Endothelial cell of umbilical vein (primary cell): ENCODE data around the gene CMBL. TPM values are rescaled to one million over a fixed set of nuclear protein-coding genes. Genes with fewer than 3 reads are reported as not detected.

Experiments
- BruUV-seq: library from RNA; stranded (reverse); fragments of 400-500 nt; replicated peaks from 2 replicates; lab custom pipeline; 2021; lab: Mats Ljungman, UMichigan
- CTCF ChIA-PET: fragments of 300-600, 350-600 bp; sonication (Branson Sonifier 250); formaldehyde crosslinking; loops from one replicate; lab custom pipeline; 2021; ENCODE audit warnings: antibody characterized with exemption, inconsistent platforms; lab: Charles Lee
- POLR2A ChIA-PET: fragments of 300-600, 350-600 bp; sonication (Branson Sonifier 250); formaldehyde crosslinking; loops from one replicate; lab custom pipeline; 2021; ENCODE audit warnings: antibody characterized with exemption, inconsistent platforms; lab: Charles Lee
- DNase-seq: peaks from one replicate; pipeline ENCODE4 v3.0.0-alpha.2; 2011; ENCODE audit warnings: low read depth, low spot score
- FAIRE-seq: peaks from 2 replicates; lab custom pipeline; 2011; peaks lifted over from hg19 to GRCh38; lab: Jason Lieb, UNC
- H2AFZ ChIP-seq: 2 replicates; pipeline ENCODE4 v1.6.0; 2012; ENCODE audit warnings: low read depth, low read length, control low read depth, inconsistent platforms
- H3K27ac ChIP-seq: 2 replicates; pipeline ENCODE4 v1.5.1; 2011; ENCODE audit warnings: low read depth, mild to moderate bottlenecking, control low read depth, low read length, moderate library complexity; ENCODE audit not compliant: insufficient read depth
- H3K27me3 ChIP-seq, 2 experiments: 2 replicates each; pipeline versions ENCODE4 v1.6.0 to v1.6.1; 2011; ENCODE audit warnings: low read length in 2 of 2, mixed read lengths in 1 of 2; ENCODE audit not compliant: control insufficient read depth in 2 of 2, insufficient read depth in 2 of 2
- H3K36me3 ChIP-seq, 2 experiments: 2 replicates in 1 of 2; 3 replicates in 1 of 2; pipeline ENCODE4 v1.5.1; 2011; ENCODE audit warnings: low read length in 2 of 2, mild to moderate bottlenecking in 1 of 2, moderate library complexity in 1 of 2; ENCODE audit not compliant: control insufficient read depth in 2 of 2, insufficient read depth in 2 of 2; ENCODE audit errors: extremely low read depth in 1 of 2
- H3K4me1 ChIP-seq: 3 replicates; pipeline ENCODE4 v1.5.1; 2011; ENCODE audit warnings: mild to moderate bottlenecking, low read length; ENCODE audit not compliant: control insufficient read depth, insufficient read depth; ENCODE audit errors: extremely low read depth
- H3K4me2 ChIP-seq: 2 replicates; pipeline ENCODE4 v1.6.1; 2011; ENCODE audit warnings: low read length, control low read depth, mixed read lengths; ENCODE audit not compliant: insufficient read depth
- H3K4me3 ChIP-seq, 3 experiments: fragments of 200-600 bp in 1 of 3; sonication (generic), shearing (Covaris generic) in 1 of 3; replicated peaks in 1 of 3; 2 replicates each; pipeline ENCODE4 v1.5.1; 2011 to 2016; ENCODE audit warnings: control low read depth in 3 of 3, low read length in 3 of 3, mild to moderate bottlenecking in 2 of 3, inconsistent platforms in 1 of 3, low read depth in 1 of 3, moderate library complexity in 1 of 3; ENCODE audit not compliant: insufficient read depth in 1 of 3
- H3K79me2 ChIP-seq: 2 replicates; pipeline ENCODE4 v1.6.0; 2012; ENCODE audit warnings: low read length, inconsistent platforms; ENCODE audit not compliant: control insufficient read depth, insufficient read depth
- H3K9ac ChIP-seq: replicated peaks from 2 replicates; pipeline ENCODE3; 2011; ENCODE audit warnings: low read length, control low read depth; ENCODE audit not compliant: insufficient read depth; ENCODE audit errors: extremely low read depth
- H3K9me1 ChIP-seq: replicated peaks from 3 replicates; pipeline ENCODE4 v1.6.0; 2011; ENCODE audit warnings: mild to moderate bottlenecking, low read length; ENCODE audit not compliant: control insufficient read depth, insufficient read depth; ENCODE audit errors: extremely low read depth
- H3K9me3 ChIP-seq: replicated peaks from 2 replicates; pipeline ENCODE4 v1.5.1; 2012; ENCODE audit warnings: low read length, inconsistent platforms; ENCODE audit not compliant: control insufficient read depth, insufficient read depth
- H4K20me1 ChIP-seq: replicated peaks from 2 replicates; pipeline ENCODE3; 2011; ENCODE audit warnings: mild to moderate bottlenecking, low read length; ENCODE audit not compliant: control insufficient read depth, insufficient read depth; ENCODE audit errors: extremely low read depth
- CTCF ChIP-seq, 2 donors: IDR thresholded peaks; 1 replicate in 1 of 2; 2 replicates in 1 of 2; pipeline ENCODE4 v1.5.1; 2011; ENCODE audit warnings: low read length in 2 of 2, mild to moderate bottlenecking in 2 of 2, moderate library complexity in 2 of 2, control low read depth in 1 of 2, inconsistent platforms in 1 of 2, low read depth in 1 of 2; ENCODE audit not compliant: insufficient read depth in 1 of 2; ENCODE audit errors: extremely low read depth in 1 of 2
- EZH2 ChIP-seq: IDR thresholded peaks from 2 replicates; pipeline ENCODE4 v1.6.1; 2012; ENCODE audit warnings: borderline replicate concordance, low read depth, mild to moderate bottlenecking, moderate library complexity, low read length, inconsistent platforms; ENCODE audit not compliant: severe bottlenecking
- FOS ChIP-seq: IDR thresholded peaks from 2 replicates; pipeline ENCODE4 v1.6.1; 2011; ENCODE audit warnings: mild to moderate bottlenecking, low read length, moderate library complexity, borderline replicate concordance; ENCODE audit not compliant: insufficient read depth
- GATA2 ChIP-seq: IDR thresholded peaks from 2 replicates; pipeline ENCODE4 v1.7.0; 2011; ENCODE audit warnings: low read depth, mild to moderate bottlenecking, moderate library complexity, mixed read lengths, low read length; ENCODE audit not compliant: insufficient read length, insufficient read depth
- JUN ChIP-seq: IDR thresholded peaks from 2 replicates; pipeline ENCODE4 v1.6.1; 2011; ENCODE audit warnings: borderline replicate concordance, low read depth; ENCODE audit not compliant: insufficient read length, insufficient read depth
- MAX ChIP-seq: IDR thresholded peaks from 2 replicates; pipeline ENCODE4 v1.6.1; 2011; ENCODE audit not compliant: insufficient read depth, insufficient read length
- MYC ChIP-seq: IDR thresholded peaks from one replicate; pipeline ENCODE4 v1.6.1; 2011; ENCODE audit warnings: mild to moderate bottlenecking, low read depth, low read length
- POLR2A ChIP-seq: IDR thresholded peaks from 2 replicates; pipeline ENCODE4 v1.6.1; 2012; ENCODE audit warnings: low read depth, mild to moderate bottlenecking, control low read depth, low read length
- POLR2AphosphoS5 ChIP-seq: IDR thresholded peaks from 2 replicates; pipeline ENCODE4 v1.6.1; 2012; ENCODE audit warnings: low read depth, mild to moderate bottlenecking, control low read depth, low read length, moderate library complexity; ENCODE audit not compliant: insufficient read depth
- dilution Hi-C: fragments of 300-500 bp; cut with MboI; formaldehyde crosslinking; loops from one replicate; pipeline ENCODE4 v1.15.0; 2019; ENCODE audit warnings: low sequenced_read_pairs; ENCODE audit not compliant: extremely low pct_ligation_motif_present
- intact Hi-C: fragments of 100-400 bp; cut with micrococcal nuclease; formaldehyde crosslinking; loops from one replicate; pipeline ENCODE4 v1.10.0; 2022
- polyA plus RNA-seq, 4 experiments: library from polyadenylated mRNA; depleted of rRNA in 3 of 4; stranded (reverse) in 3 of 4; unstranded in 1 of 4; fragments of >200 nt; gene quantifications; 2 replicates each; pipeline versions ENCODE4 v1.2.1 to v1.2.3, GENCODE V29; 2011 to 2012; ENCODE audit warnings: missing spikeins in 1 of 4
- total RNA-seq: library from RNA; stranded (reverse); gene quantifications from 2 replicates; pipeline ENCODE4 v1.2.3, GENCODE V29; 2021

The CMBL gene
- total and polyA plus RNA-seq, 2 donors (not counting 3 experiments of a cell fraction or from before 2014, with no cell fraction given) = 15.9 to 19.8 TPM

- Histone ChIP-seq H3K79me2 (no peaks in the 10 kb centered on the region), H3K27me3 (peaks cover 0 to 3% of the 10 kb centered on the region in 2 experiments), H3K4me1 (no peaks in the 10 kb centered on the region), H3K9me1 (no peaks in the 10 kb centered on the region), H3K36me3 (no peaks in the 10 kb centered on the region), H3K9me3 (no peaks in the 10 kb centered on the region), H4K20me1 (no peaks in the 10 kb centered on the region), H3K9ac (no peak overlapping the region), H3K4me3 (no peak overlapping the region), H3K27ac (no peak overlapping the region), H2AFZ (no peak overlapping the region), H3K4me2 (no peak overlapping the region)
- no peak for TF ChIP-seq POLR2AphosphoS5
- no peak for TF ChIP-seq POLR2A
- no peak for TF ChIP-seq EZH2
- TF ChIP-seq GATA2 = no peak
- no peak for TF ChIP-seq FOS
- no peak for TF ChIP-seq MAX
- TF ChIP-seq CTCF (IDR thresholded peaks at IDR 0.05; ENCODE audit: extremely low read depth in 1 of 2, insufficient read depth in 1 of 2, low read depth in 1 of 2, low read length in 2 of 2) = no peak
- TF ChIP-seq JUN = no peak
- TF ChIP-seq MYC = no peak
- DNase-seq (no peak), FAIRE-seq (no peak)
- no TSS peak for BruUV-seq
- ChIA-PET POLR2A (no interaction called here), CTCF (no interaction called here)
- dilution Hi-C loops = no loop called here
- intact Hi-C loops = no loop called here
Measured at GRCh38 chr5:10337986-10338385, 30.3 kb upstream of the CMBL start.
